RWPE2 (cell line): Measurements from ENCODE around the gene SMIM20.
"Not testable (repeated sequence)": the region's sequence is repeated elsewhere in the genome, so short reads cannot be mapped to it uniquely, and the experiment has no call there.

Source experiments
- ATAC-seq: fragments of 200-7000 bp; cut with Tn5 transposase; 3 replicates; pipeline ENCODE4 v1.9.1; 2021; ENCODE audit warnings: low read depth
- DNase-seq: peaks from one replicate; pipeline ENCODE4 v3.0.0-alpha.2; 2020; ENCODE audit warnings: low spot score
- H3K27ac ChIP-seq: fragments of 450-650 bp; 2 replicates; pipeline ENCODE4 v1.5.1; 2017; ENCODE audit warnings: mild to moderate bottlenecking; ENCODE audit not compliant: poor library complexity, severe bottlenecking
- H3K27me3 ChIP-seq: fragments of 250-450 bp; sonication (Bioruptor Pico); 2 replicates; pipeline ENCODE4 v1.5.1; 2021; ENCODE audit warnings: mild to moderate bottlenecking, moderate library complexity; ENCODE audit not compliant: insufficient read depth, poor library complexity, severe bottlenecking
- H3K36me3 ChIP-seq: fragments of 250-450 bp; sonication (Bioruptor Pico); 2 replicates; pipeline ENCODE4 v1.5.1; 2020; ENCODE audit warnings: low read depth, mild to moderate bottlenecking, moderate library complexity
- H3K4me1 ChIP-seq: fragments of 250-450 bp; sonication (Bioruptor Pico); 2 replicates; pipeline ENCODE4 v1.5.1; 2021; ENCODE audit warnings: mild to moderate bottlenecking, moderate library complexity; ENCODE audit not compliant: insufficient read depth, poor library complexity, severe bottlenecking
- H3K4me3 ChIP-seq: fragments of 250-450 bp; sonication (Bioruptor Pico); 2 replicates; pipeline ENCODE4 v1.5.1; 2021; ENCODE audit warnings: mild to moderate bottlenecking, moderate library complexity; ENCODE audit not compliant: severe bottlenecking
- H3K9me3 ChIP-seq: fragments of 250-450 bp; sonication (Bioruptor Pico); 2 replicates; pipeline ENCODE4 v1.5.1; 2021; ENCODE audit warnings: mild to moderate bottlenecking, moderate library complexity; ENCODE audit not compliant: severe bottlenecking
- TF ChIP-seq, protein P1 (sequence below): fragments of 450-650 bp; IDR thresholded peaks from one replicate; pipeline ENCODE4 v1.5.1; 2017; ENCODE audit warnings: mild to moderate bottlenecking, moderate library complexity; ENCODE audit not compliant: poor library complexity, severe bottlenecking

SMIM20 gene

DNA sequence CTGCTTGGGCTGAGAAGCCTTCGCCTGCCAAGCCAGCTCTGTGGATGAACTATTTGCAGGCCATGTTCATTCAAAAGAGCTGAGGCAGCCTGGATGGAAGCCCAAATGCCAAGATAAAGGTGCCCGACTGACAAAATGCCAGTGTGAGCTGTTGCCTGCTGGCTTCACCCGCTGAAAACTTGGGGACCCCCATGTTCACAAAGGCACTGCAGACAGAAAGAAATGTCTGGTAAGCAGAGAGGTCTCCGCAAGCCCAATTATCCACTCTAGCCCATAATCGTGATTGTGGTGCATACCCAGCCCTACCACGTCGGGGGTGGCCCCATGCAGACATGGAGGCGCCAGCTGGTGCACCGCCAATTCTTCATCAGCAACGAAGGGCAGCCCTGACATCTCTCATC is 13.0 kb upstream of the SMIM20 start:
- DNase-seq = no peak
- ATAC-seq = no peak

DNA sequence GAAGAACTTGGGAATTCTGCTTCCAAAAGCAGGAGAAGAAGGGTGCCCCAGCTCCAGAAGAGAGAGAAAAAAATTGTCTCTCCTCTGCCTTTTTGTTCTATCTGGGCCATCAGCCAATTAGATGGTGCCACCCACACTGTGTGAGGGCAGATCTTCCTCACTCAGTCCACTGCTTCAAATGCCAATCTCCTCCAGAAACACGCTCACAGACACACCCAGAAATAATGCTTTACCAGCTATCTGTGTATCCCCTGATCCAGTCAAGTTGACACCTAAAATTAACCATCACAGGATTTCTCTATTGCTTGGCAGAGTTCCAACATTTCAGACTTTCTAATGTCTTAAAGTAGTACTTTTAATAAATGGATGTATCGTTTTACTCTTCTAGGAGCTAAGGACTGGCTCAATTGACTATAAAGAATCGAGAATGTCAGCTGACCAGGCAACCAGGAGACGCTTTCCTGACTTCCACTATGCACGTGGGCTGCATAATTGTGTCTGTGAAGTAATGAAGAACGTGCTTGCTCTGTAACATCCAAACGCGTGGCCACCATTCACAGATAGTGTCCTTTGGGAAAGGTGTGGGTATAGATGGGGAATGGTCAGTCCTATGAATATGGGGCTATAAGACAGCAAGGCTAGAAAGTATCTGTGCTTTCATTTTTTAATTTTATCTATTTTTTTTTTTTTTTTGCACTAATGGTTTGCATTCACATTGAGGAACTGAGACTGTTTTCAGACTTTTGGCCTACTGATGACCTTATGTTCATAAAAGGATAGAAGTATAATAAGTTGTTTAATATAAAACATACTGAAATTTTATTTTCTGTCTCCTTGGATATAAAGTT is 9.9 kb upstream of the SMIM20 start:
- DNase-seq (no peak), ATAC-seq (no peak)
- Histone ChIP-seq H3K9me3 (no peaks in the 10 kb centered on the region), H3K36me3 (no peaks in the 10 kb centered on the region), H3K27me3 (no peaks in the 10 kb centered on the region), H3K4me1 (peaks cover 7% of the 10 kb centered on the region), H3K4me3 (no peak overlapping the region), H3K27ac (no peak overlapping the region)
- TF ChIP-seq, protein P1, sequence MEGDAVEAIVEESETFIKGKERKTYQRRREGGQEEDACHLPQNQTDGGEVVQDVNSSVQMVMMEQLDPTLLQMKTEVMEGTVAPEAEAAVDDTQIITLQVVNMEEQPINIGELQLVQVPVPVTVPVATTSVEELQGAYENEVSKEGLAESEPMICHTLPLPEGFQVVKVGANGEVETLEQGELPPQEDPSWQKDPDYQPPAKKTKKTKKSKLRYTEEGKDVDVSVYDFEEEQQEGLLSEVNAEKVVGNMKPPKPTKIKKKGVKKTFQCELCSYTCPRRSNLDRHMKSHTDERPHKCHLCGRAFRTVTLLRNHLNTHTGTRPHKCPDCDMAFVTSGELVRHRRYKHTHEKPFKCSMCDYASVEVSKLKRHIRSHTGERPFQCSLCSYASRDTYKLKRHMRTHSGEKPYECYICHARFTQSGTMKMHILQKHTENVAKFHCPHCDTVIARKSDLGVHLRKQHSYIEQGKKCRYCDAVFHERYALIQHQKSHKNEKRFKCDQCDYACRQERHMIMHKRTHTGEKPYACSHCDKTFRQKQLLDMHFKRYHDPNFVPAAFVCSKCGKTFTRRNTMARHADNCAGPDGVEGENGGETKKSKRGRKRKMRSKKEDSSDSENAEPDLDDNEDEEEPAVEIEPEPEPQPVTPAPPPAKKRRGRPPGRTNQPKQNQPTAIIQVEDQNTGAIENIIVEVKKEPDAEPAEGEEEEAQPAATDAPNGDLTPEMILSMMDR = no peak

More for the DNA sequence above, 13.0 kb upstream of the SMIM20 start:
- Histone ChIP-seq H3K4me3 (no peak overlapping the region), H3K4me1 (no peaks in the 10 kb centered on the region), H3K9me3 (no peaks in the 10 kb centered on the region), H3K27me3 (no peaks in the 10 kb centered on the region), H3K36me3 (no peaks in the 10 kb centered on the region), H3K27ac (no peak overlapping the region)
- TF ChIP-seq, protein P1 = no peak

- Histone ChIP-seq H3K4me3 (no peak overlapping the region), H3K36me3 (no peaks in the 10 kb centered on the region), H3K27me3 (no peaks in the 10 kb centered on the region), H3K4me1 (peaks cover 7% of the 10 kb centered on the region), H3K9me3 (no peaks in the 10 kb centered on the region), H3K27ac (no peak overlapping the region)
- ATAC-seq = no peak
- TF ChIP-seq, protein P1 = no peak
- no peak for DNase-seq
Observed at GRCh38 chr4:25904748-25905082, 9.3 kb upstream of the SMIM20 start.

DNA sequence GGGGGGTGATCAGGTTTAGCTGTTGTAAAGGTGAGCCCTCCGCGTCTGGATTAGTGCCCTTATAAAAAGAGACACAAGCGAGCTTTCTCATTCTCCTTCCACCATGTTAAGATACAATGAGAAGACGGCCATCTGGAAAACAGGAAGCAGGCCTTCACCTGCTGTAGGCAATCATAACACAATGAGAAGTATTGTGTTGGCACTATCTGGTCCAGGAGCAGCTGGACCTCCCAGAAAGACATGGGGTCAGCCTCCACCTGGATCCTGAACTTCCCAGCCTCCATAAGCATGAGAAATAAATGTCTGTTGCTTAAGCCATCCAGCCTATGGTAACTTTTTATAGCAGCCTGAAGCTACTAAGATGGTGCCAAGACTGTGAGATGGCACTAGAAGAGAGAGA is 8.6 kb upstream of the SMIM20 start:
- H3K27me3 ChIP-seq = no peaks in the 10 kb centered on the region
- ATAC-seq (no peak), DNase-seq (no peak)
- no peak overlapping the region for H3K27ac ChIP-seq
- H3K4me1 ChIP-seq = peaks cover 7% of the 10 kb centered on the region
- H3K36me3 ChIP-seq = no peaks in the 10 kb centered on the region
- H3K4me3 ChIP-seq = no peak overlapping the region
- H3K9me3 ChIP-seq = no peaks in the 10 kb centered on the region
- TF ChIP-seq, protein P1 = no peak

GRCh38 chr4:25906113-25906512 is 7.9 kb upstream of the SMIM20 start:
- not testable (repeated sequence) for H3K27ac ChIP-seq, H3K36me3 ChIP-seq, H3K4me1 ChIP-seq, H3K4me3 ChIP-seq, DNase-seq, H3K27me3 ChIP-seq, ATAC-seq, H3K9me3 ChIP-seq
